WTC11 (cell line): Measurements from ENCODE around the gene SLIT3. TPM values are rescaled to one million over a fixed set of nuclear protein-coding genes. Genes with fewer than 3 reads are reported as not detected.

Experiments
- ATAC-seq: fragments of 200-7000 bp; cut with Tn5 transposase; 2 replicates; pipeline ENCODE4 v1.10.0; 2021; ENCODE audit warnings: mild to moderate bottlenecking, moderate library complexity
- CTCF ChIA-PET: fragments of 300-600 bp; sonication (Branson Sonifier 250); formaldehyde crosslinking; loops from one replicate; lab custom pipeline; 2021; ENCODE audit warnings: antibody characterized with exemption; lab: Charles Lee
- POLR2A ChIA-PET: fragments of 350-600 bp; sonication (Branson Sonifier 250); formaldehyde crosslinking; loops from one replicate; lab custom pipeline; 2021; ENCODE audit warnings: antibody characterized with exemption; lab: Charles Lee
- DNase-seq: peaks from one replicate; pipeline ENCODE4 v3.0.0; 2021; ENCODE audit warnings: low spot score
- H3K27ac Mint-ChIP-seq: 2 replicates; pipeline ENCODE4 v1.8.0; 2021; ENCODE audit warnings: mixed read lengths
- H3K27me3 Mint-ChIP-seq: 2 replicates; pipeline ENCODE4 v1.8.0; 2021; ENCODE audit warnings: low read depth, mild to moderate bottlenecking, moderate library complexity, mixed read lengths
- H3K36me3 Mint-ChIP-seq: 2 replicates; pipeline ENCODE4 v1.8.0; 2021; ENCODE audit warnings: mixed read lengths
- H3K4me1 Mint-ChIP-seq: 2 replicates; pipeline ENCODE4 v1.8.0; 2022; ENCODE audit warnings: mixed read lengths
- H3K4me3 Mint-ChIP-seq: 2 replicates; pipeline ENCODE4 v1.8.0; 2021; ENCODE audit warnings: mild to moderate bottlenecking, moderate library complexity, mixed read lengths
- H3K9me3 Mint-ChIP-seq: 2 replicates; pipeline ENCODE4 v1.8.0; 2021; ENCODE audit warnings: mixed read lengths
- CREM ChIP-seq: sonication (generic); formaldehyde crosslinking; IDR thresholded peaks from 2 replicates; pipeline ENCODE4 v1.8.1; 2022; ENCODE audit warnings: mild to moderate bottlenecking, missing genetic modification reagents, moderate library complexity
- EMX1 ChIP-seq: fragments of 250-450 bp; sonication (Bioruptor Pico); IDR thresholded peaks from 2 replicates; pipeline ENCODE4 v1.8.0; 2021; ENCODE audit warnings: mild to moderate bottlenecking
- FOXJ3 ChIP-seq: sonication (generic); formaldehyde crosslinking; IDR thresholded peaks from 2 replicates; pipeline ENCODE4 v1.9.0; 2021; ENCODE audit warnings: missing genetic modification reagents, mild to moderate bottlenecking, borderline replicate concordance
- FOXK1 ChIP-seq: sonication (generic); formaldehyde crosslinking; IDR thresholded peaks from 2 replicates; pipeline ENCODE4 v1.8.0; 2022; ENCODE audit warnings: mild to moderate bottlenecking, moderate library complexity, missing genetic modification reagents
- KAT7 ChIP-seq: sonication (generic); formaldehyde crosslinking; IDR thresholded peaks from 2 replicates; pipeline ENCODE4 v1.8.1; 2023; ENCODE audit warnings: missing genetic modification reagents, mild to moderate bottlenecking, borderline replicate concordance
- NR3C1 ChIP-seq: sonication (generic); formaldehyde crosslinking; conservative IDR thresholded peaks from 2 replicates; pipeline ENCODE4 v1.8.1; 2023; ENCODE audit warnings: low read depth, mild to moderate bottlenecking, missing genetic modification reagents
- PRRX2 ChIP-seq: fragments of 250-450 bp; sonication (Bioruptor Pico); IDR thresholded peaks from 2 replicates; pipeline ENCODE4 v1.8.0; 2021; ENCODE audit warnings: mild to moderate bottlenecking
- RORB ChIP-seq: fragments of 250-450 bp; sonication (Bioruptor Pico); IDR thresholded peaks from 2 replicates; pipeline ENCODE4 v1.9.0; 2021; ENCODE audit warnings: mild to moderate bottlenecking
- TEAD1 ChIP-seq: sonication (generic); formaldehyde crosslinking; IDR thresholded peaks from 2 replicates; pipeline ENCODE4 v1.8.0; 2022; ENCODE audit warnings: mild to moderate bottlenecking, missing genetic modification reagents
- ZBTB21 ChIP-seq: sonication (generic); formaldehyde crosslinking; IDR thresholded peaks from 2 replicates; pipeline ENCODE4 v1.8.1; 2023; ENCODE audit warnings: mild to moderate bottlenecking, missing genetic modification reagents, borderline replicate concordance
- ZNF121 ChIP-seq: sonication (generic); formaldehyde crosslinking; IDR thresholded peaks from 2 replicates; pipeline ENCODE4 v1.8.0; 2023; ENCODE audit warnings: missing genetic modification reagents
- ZNF416 ChIP-seq: fragments of 250-450 bp; sonication (Bioruptor Pico); IDR thresholded peaks from 2 replicates; pipeline ENCODE4 v1.9.0; 2021; ENCODE audit warnings: mild to moderate bottlenecking, inconsistent platforms
- total RNA-seq: library from RNA; stranded (reverse); gene quantifications from 3 replicates; pipeline ENCODE4 v1.2.3, GENCODE V29; 2021
- TF ChIP-seq, protein P1 (sequence below): sonication (generic); formaldehyde crosslinking; IDR thresholded peaks from 2 replicates; pipeline ENCODE4 v1.8.0; 2022; ENCODE audit warnings: mild to moderate bottlenecking, missing genetic modification reagents
- TF ChIP-seq, protein P2 (sequence below): sonication (generic); formaldehyde crosslinking; IDR thresholded peaks from 2 replicates; pipeline ENCODE4 v1.8.1; 2023; ENCODE audit warnings: mild to moderate bottlenecking, moderate library complexity, missing genetic modification reagents
- TF ChIP-seq, protein P3 (sequence below): fragments of 250-450 bp; sonication (Bioruptor Pico); IDR thresholded peaks from 2 replicates; pipeline ENCODE4 v1.8.0; 2021; ENCODE audit warnings: mild to moderate bottlenecking
- TF ChIP-seq, protein P4 (sequence below): sonication (generic); formaldehyde crosslinking; IDR thresholded peaks from 2 replicates; pipeline ENCODE4 v1.8.1; 2022; ENCODE audit warnings: missing genetic modification reagents, borderline replicate concordance
- TF ChIP-seq, protein P5 (sequence below): sonication (generic); formaldehyde crosslinking; IDR thresholded peaks from 2 replicates; pipeline ENCODE4 v1.8.1; 2022; ENCODE audit warnings: mild to moderate bottlenecking, missing genetic modification reagents, moderate library complexity, borderline replicate concordance
- TF ChIP-seq, protein P6 (sequence below): sonication (generic); formaldehyde crosslinking; IDR thresholded peaks from 2 replicates; pipeline ENCODE4 v1.8.0; 2022; ENCODE audit warnings: mild to moderate bottlenecking, missing genetic modification reagents
- TF ChIP-seq, protein P7 (sequence below): sonication (generic); formaldehyde crosslinking; IDR thresholded peaks from 2 replicates; pipeline ENCODE4 v1.8.0; 2022; ENCODE audit warnings: missing genetic modification reagents
- TF ChIP-seq, protein P8 (sequence below): sonication (generic); formaldehyde crosslinking; IDR thresholded peaks from 2 replicates; pipeline ENCODE4 v1.8.0; 2023; ENCODE audit warnings: missing genetic modification reagents

Gene SLIT3
- total RNA-seq, 1 experiment from 2014 or later, result 1.9 TPM

DNA sequence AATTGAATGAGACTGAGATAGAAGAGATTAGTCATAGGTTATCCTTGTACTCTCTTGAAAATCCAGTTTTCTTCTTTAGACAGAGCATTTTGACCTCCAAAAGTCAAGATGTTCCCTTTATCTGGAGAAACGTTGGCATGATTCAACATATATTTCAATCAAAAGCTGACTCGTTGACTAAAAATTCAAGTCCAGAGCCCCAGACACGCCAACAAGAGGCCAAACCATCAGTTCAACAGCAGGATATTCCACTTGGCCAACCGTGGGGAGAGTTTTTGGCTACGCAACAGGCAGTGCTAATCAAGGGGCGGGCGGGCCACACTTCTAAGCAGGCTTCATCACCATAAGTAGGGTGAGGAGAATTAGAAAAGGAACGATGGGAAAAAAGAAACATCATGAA is 119.1 kb downstream of the SLIT3 start (continued):
- TF ChIP-seq FOXJ3 (CRISPR knock-in tag) (no peak), CREM (CRISPR knock-in tag) (no peak), PRRX2 (CRISPR knock-in tag) (no peak), TEAD1 (no peak), FOXK1 (no peak), KAT7 (no peak)
- TF ChIP-seq, protein P1, sequence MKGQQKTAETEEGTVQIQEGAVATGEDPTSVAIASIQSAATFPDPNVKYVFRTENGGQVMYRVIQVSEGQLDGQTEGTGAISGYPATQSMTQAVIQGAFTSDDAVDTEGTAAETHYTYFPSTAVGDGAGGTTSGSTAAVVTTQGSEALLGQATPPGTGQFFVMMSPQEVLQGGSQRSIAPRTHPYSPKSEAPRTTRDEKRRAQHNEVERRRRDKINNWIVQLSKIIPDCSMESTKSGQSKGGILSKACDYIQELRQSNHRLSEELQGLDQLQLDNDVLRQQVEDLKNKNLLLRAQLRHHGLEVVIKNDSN (CRISPR knock-in tag), result no peak
- TF ChIP-seq, protein P2, sequence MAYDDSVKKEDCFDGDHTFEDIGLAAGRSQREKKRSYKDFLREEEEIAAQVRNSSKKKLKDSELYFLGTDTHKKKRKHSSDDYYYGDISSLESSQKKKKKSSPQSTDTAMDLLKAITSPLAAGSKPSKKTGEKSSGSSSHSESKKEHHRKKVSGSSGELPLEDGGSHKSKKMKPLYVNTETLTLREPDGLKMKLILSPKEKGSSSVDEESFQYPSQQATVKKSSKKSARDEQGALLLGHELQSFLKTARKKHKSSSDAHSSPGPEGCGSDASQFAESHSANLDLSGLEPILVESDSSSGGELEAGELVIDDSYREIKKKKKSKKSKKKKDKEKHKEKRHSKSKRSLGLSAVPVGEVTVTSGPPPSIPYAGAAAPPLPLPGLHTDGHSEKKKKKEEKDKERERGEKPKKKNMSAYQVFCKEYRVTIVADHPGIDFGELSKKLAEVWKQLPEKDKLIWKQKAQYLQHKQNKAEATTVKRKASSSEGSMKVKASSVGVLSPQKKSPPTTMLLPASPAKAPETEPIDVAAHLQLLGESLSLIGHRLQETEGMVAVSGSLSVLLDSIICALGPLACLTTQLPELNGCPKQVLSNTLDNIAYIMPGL (CRISPR knock-in tag), result no peak

DNA sequence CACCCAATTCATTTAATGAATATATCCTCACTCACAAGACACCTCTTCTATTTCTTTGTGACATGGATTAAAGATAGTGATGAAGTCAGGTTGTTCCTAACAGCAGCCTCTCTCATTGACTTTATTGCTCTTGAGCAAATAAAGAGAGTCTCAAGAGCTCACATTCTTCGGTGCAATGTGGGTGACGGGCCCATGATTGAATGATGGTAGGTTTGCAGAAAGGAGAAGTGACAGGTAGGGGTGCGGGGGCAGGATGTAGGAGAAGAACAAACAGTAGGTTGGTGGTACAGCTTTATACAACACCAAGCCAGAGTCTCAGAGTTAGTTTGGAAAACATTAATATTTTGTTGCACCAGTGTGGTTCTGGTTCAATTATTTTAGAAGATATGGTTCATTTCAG is 122.2 kb downstream of the SLIT3 start:
- Mint-ChIP-seq H3K9me3 (no peaks in the 10 kb centered on the region), H3K36me3 (no peaks in the 10 kb centered on the region), H3K27ac (no peak overlapping the region), H3K27me3 (no peaks in the 10 kb centered on the region), H3K4me1 (peaks cover 12% of the 10 kb centered on the region), H3K4me3 (no peak overlapping the region)
- TF ChIP-seq ZBTB21 (CRISPR knock-in tag) (no peak), KAT7 (no peak), ZNF121 (CRISPR knock-in tag) (no peak), ZNF416 (CRISPR knock-in tag) (no peak)
- TF ChIP-seq, protein P3, sequence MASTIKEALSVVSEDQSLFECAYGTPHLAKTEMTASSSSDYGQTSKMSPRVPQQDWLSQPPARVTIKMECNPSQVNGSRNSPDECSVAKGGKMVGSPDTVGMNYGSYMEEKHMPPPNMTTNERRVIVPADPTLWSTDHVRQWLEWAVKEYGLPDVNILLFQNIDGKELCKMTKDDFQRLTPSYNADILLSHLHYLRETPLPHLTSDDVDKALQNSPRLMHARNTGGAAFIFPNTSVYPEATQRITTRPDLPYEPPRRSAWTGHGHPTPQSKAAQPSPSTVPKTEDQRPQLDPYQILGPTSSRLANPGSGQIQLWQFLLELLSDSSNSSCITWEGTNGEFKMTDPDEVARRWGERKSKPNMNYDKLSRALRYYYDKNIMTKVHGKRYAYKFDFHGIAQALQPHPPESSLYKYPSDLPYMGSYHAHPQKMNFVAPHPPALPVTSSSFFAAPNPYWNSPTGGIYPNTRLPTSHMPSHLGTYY, result no peak
- TF ChIP-seq, protein P4, sequence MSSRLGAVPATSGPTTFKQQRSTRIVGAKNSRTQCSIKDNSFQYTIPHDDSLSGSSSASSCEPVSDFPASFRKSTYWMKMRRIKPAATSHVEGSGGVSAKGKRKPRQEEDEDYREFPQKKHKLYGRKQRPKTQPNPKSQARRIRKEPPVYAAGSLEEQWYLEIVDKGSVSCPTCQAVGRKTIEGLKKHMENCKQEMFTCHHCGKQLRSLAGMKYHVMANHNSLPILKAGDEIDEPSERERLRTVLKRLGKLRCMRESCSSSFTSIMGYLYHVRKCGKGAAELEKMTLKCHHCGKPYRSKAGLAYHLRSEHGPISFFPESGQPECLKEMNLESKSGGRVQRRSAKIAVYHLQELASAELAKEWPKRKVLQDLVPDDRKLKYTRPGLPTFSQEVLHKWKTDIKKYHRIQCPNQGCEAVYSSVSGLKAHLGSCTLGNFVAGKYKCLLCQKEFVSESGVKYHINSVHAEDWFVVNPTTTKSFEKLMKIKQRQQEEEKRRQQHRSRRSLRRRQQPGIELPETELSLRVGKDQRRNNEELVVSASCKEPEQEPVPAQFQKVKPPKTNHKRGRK (CRISPR knock-in tag), result no peak
- TF ChIP-seq, protein P5, sequence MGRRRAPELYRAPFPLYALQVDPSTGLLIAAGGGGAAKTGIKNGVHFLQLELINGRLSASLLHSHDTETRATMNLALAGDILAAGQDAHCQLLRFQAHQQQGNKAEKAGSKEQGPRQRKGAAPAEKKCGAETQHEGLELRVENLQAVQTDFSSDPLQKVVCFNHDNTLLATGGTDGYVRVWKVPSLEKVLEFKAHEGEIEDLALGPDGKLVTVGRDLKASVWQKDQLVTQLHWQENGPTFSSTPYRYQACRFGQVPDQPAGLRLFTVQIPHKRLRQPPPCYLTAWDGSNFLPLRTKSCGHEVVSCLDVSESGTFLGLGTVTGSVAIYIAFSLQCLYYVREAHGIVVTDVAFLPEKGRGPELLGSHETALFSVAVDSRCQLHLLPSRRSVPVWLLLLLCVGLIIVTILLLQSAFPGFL (CRISPR knock-in tag), result no peak
- DNase-seq (no peak), ATAC-seq (no peak)
- POLR2A ChIA-PET, result no interaction called here
- CTCF ChIA-PET, result interaction anchor here (1.2 kb wide), 1 partner anchor 191 kb away, joined by 3 read pairs; no protein-coding TSS in a partner anchor

DNA sequence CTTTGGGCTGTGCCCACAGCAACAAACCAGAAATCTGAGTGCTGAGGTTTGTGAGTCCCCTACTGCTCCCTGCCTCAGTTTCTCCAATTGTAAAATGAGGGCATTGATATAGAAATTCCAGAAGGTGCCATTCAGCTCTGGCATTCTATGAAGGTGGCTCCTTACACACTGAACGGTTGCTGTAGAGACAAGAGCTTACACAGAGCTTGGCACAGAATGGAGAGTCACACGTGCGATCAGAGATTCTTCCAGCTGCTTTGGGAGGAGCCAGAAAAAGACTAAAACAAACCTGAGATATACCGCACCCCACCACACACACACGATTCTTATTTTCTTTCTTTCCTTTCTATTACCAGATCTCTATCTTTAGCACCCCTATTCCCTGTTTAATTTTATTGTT is 122.7 kb downstream of the SLIT3 start:
- Mint-ChIP-seq H3K9me3 (no peaks in the 10 kb centered on the region), H3K27me3 (no peaks in the 10 kb centered on the region), H3K4me1 (peaks cover 12% of the 10 kb centered on the region), H3K4me3 (no peak overlapping the region), H3K36me3 (no peaks in the 10 kb centered on the region), H3K27ac (no peak overlapping the region)
- POLR2A ChIA-PET, result no interaction called here
- CTCF ChIA-PET, result interaction anchor here (0.8 to 1.2 kb wide), 2 partner anchors 122 to 191 kb away, joined by 3 read pairs; no protein-coding TSS in a partner anchor
- DNase-seq, result no peak
- no peak for ATAC-seq
- TF ChIP-seq, protein P6, sequence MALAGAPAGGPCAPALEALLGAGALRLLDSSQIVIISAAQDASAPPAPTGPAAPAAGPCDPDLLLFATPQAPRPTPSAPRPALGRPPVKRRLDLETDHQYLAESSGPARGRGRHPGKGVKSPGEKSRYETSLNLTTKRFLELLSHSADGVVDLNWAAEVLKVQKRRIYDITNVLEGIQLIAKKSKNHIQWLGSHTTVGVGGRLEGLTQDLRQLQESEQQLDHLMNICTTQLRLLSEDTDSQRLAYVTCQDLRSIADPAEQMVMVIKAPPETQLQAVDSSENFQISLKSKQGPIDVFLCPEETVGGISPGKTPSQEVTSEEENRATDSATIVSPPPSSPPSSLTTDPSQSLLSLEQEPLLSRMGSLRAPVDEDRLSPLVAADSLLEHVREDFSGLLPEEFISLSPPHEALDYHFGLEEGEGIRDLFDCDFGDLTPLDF (CRISPR knock-in tag), result no peak
- TF ChIP-seq ZNF121 (CRISPR knock-in tag), result no peak
- TF ChIP-seq EMX1, result no peak
- TF ChIP-seq, protein P7, sequence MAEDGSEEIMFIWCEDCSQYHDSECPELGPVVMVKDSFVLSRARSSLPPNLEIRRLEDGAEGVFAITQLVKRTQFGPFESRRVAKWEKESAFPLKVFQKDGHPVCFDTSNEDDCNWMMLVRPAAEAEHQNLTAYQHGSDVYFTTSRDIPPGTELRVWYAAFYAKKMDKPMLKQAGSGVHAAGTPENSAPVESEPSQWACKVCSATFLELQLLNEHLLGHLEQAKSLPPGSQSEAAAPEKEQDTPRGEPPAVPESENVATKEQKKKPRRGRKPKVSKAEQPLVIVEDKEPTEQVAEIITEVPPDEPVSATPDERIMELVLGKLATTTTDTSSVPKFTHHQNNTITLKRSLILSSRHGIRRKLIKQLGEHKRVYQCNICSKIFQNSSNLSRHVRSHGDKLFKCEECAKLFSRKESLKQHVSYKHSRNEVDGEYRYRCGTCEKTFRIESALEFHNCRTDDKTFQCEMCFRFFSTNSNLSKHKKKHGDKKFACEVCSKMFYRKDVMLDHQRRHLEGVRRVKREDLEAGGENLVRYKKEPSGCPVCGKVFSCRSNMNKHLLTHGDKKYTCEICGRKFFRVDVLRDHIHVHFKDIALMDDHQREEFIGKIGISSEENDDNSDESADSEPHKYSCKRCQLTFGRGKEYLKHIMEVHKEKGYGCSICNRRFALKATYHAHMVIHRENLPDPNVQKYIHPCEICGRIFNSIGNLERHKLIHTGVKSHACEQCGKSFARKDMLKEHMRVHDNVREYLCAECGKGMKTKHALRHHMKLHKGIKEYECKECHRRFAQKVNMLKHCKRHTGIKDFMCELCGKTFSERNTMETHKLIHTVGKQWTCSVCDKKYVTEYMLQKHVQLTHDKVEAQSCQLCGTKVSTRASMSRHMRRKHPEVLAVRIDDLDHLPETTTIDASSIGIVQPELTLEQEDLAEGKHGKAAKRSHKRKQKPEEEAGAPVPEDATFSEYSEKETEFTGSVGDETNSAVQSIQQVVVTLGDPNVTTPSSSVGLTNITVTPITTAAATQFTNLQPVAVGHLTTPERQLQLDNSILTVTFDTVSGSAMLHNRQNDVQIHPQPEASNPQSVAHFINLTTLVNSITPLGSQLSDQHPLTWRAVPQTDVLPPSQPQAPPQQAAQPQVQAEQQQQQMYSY, result no peak
- no peak for TF ChIP-seq NR3C1 (CRISPR knock-in tag)
- TF ChIP-seq, protein P8, sequence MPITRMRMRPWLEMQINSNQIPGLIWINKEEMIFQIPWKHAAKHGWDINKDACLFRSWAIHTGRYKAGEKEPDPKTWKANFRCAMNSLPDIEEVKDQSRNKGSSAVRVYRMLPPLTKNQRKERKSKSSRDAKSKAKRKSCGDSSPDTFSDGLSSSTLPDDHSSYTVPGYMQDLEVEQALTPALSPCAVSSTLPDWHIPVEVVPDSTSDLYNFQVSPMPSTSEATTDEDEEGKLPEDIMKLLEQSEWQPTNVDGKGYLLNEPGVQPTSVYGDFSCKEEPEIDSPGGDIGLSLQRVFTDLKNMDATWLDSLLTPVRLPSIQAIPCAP (CRISPR knock-in tag), result no peak
- no peak for TF ChIP-seq RORB (CRISPR knock-in tag)
